ENCODE results near the gene ZBTB5.
A peak's percentile ranks its signal among the peaks of the same experiment; 100 is the strongest.

ZBTB5 gene

DNA sequence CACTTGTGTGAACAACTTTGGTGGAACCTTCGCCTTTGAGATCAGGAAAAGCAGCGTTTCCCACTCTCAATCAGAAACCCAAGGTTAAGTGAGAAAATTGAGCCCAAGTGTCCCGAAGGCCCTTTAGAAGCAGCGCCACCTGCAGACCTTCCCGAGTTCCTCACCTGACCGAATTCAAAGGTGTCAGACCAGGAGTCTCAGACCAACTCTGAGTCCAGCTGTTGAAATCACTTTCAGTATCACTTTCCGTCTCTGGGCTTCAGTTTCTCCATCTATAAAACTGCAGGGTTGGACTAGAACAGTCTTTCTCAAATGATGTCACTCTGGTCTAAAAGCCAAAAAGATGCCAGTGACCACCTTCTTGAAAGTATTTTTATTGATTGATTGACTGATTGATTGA is 74.5 kb downstream of the ZBTB5 start:
- peak; percentile 58 for TF ChIP-seq CTCF (conservative IDR thresholded peaks at IDR 0.05; ENCODE audit: low read depth, low read length)
- no peak overlapping the region for H3K4me3 ChIP-seq (ENCODE audit: low read depth, low read length)
- peak; percentile 29 for DNase-seq (ENCODE audit: low read depth)
